GM20431 (cell line): ENCODE results near the gene NUP210.

ENCODE experiments used
- in situ Hi-C: fragments of 300-500 bp; cut with MseI, MboI; formaldehyde crosslinking; loops from one replicate; pipeline ENCODE4 v1.15.0; 2020; ENCODE audit warnings: low sequenced_read_pairs; ENCODE audit not compliant: unreplicated experiment

The NUP210 gene

DNA sequence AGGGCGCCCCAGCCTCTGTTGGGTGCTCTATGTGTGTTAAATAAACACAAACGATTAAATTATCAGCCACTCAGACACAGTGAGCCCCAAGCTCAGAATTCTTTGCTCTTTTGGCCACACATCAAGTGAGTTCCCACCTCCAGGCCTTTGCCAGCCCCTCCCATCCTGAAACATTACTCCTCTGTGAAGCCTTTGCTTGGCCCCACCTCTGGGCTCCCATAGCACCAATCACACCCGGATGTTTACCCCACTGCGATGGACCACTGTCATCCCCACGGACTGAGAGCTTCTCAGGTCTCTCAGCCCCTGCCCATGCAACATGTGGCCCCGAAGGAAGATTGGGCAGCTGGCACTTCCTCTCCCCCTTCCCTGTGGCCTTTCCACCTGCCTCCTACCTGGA is 85.1 kb downstream of the NUP210 start:
- in situ Hi-C loops, result no loop called here

DNA sequence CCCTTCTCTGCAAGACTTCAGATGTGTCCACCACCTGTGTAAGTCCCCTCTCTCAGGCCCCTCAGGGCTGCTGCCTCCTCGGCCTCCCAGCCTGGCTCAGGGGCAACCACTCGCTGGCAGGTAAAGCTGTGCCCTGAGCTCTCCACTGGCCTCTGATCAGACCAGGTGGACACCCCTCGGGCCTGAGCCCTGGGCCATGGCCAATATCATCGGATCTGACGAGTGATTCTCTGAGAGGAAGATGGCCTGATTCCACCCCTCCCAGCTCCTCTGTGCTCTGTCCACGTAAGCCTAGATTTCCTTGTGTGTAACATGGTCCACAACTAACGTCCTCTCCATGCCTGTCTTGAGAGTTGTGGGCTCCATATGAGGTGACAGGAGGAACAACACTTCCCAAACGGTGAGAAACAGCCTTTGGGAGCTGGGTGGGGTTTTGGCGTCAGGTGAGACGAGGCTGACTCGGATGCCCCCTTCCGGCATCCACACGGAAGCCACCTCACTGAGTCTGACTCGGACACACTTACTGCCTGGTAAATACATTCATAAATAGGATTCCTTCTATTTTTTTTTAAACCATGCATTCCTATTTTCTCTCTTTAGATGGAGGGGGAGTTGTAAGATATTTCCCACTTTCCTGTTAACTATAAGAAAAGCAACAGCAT is 86.8 kb downstream of the NUP210 start:
- in situ Hi-C loops, result no loop called here

DNA sequence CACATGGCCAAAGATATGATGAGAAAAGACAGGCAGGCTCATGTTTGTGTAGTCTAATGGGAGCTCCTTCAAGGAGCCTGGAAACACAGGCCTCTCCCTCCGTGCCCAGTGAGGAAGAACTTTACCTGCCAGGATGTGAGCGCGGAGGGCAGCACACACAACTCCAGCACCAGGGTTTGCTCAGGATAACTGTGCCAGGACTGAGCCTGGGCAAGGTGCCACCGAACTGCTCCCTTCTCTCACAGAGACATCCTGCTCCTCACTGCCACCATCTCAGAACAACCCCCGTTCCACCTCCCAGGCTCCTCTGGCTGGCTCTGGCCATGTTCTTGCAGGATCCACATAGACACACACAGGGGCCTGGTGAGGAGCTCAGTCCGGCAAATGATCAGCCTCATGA is 87.4 kb downstream of the NUP210 start:
- in situ Hi-C loops, result no loop called here

DNA sequence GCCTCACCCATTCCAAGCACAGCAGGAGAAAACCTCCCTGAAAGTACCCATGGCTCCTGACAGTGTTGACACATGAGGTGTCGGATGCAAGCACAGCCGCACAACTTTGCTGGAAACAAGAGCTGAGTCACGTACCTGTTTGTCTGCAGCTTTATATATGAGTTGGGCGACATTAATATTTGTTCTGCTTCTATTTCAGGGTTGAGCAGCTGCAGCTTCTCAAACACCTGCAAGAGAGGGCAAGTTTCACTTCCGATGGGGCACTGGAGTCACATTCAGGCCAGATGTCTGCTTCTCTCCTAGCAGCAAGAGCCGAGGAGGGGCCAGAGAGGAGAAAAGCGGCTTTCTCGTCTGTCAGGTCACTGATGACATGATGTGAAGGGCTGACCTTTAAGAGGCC is 88.0 kb downstream of the NUP210 start:
- in situ Hi-C loops, result no loop called here

DNA sequence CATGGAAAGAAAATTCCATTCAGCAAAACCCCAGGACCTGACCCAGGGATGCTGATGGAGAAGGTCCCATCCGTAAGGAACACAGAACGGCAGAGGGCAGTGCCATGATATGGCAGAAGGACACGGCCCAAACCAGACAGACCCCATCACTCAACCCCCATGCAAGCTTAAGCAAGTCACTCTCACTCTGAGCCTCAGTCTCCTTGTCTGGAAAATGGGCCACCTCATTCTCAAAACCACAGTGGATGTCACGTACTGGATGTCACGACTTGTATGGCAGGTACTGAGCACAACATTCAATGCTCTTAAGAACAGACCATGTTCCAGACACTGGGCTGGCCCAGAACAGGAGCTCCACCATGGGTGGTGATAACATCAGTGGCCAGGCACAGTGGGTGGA is 90.4 kb downstream of the NUP210 start:
- in situ Hi-C loops, result no loop called here

DNA sequence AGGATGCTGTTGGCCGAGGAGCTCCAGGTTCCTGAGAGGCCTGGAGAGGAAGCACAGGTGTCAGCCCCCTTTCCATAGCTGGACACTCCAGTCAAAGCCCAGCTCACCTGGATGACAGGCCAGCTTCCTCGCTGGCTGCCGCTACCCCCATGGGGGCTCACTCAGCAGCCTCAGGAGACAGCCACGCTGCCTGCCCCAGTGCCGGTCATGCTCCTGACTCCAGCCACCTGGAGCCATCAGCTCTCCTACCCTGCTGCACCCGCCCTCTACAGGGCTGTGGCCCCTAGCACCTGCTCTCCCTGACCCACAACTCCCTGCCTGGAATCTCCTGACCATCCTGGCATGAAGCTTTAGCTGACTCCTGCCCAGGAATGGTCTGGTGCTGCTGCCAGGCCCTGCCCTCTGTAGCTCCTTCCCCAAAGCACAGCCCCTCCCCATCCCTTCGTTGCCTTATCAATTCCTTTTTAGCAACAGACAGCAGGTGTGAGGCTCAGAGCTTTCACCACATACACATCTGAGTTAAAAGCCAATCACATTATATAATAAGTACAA is 94.2 kb downstream of the NUP210 start:
- in situ Hi-C loops, result no loop called here

DNA sequence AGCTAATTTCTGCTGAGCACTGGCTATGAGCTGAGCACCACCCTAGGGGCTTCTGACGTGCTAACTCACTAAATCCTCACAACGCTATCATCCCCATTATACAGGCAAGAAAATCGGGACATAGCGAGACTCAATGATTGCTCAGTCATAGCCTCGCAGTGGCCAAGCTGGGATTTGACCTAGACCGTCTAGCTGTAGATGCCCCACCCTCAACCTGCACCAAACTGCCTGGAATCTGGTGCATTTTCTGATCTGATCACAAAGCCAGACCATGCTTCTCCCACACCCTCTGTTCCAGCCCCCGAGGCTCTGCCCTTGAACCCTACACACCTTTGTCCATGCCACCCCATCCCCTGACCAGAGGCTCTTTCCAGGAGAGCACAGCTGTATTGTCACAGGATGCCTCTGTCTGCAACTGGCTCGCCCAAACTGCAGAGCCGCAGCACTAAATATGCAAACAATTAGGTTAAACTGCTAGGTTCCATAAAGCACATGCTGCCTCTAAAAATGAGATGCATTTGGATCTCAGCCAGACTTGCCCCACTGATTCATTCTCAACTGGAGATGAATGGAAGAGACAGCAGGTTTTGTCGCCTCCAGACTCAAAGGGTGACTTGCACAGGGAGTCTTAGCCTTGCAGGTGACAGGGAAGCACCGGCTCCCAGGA is 95.2 kb downstream of the NUP210 start:
- in situ Hi-C loops, result no loop called here

DNA sequence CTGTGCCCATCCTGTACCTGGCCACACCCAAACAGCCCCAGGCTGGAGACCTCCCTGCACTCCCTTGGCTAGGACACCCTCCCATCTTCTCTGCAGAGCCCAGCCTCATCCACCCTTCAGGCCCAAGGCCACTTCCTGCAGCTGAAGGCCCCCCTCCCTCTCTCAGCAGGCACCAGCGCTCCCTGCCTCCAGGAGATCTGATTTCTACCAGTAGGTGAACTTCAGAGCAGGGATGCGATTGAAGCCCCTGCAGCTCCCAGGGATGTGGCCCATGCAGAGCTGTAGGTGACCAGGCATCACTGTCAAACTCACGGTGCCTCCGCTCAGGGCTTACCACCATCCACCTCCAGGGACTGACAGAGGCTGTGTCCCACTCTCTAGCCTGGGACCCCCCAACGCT is 96.3 kb downstream of the NUP210 start:
- in situ Hi-C loops, result no loop called here

DNA sequence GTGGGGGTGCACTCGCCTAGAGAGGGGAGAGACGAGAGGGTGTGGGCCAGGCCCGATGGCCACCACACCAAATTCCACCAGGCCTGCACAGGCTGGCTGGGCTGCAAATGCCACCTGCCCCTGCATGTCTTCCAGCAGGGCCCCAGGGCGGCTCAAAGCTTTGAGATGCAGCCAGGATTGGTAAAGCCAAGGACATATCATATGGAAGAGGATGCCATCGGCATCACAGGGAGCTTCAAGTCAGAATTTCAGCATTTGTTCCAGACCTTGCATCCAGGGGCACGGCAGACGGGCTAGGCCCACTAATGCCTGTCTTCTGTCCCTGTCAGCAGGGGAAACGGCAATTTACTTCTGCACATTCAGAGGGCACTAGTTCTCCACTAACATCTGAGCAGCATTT is 97.8 kb downstream of the NUP210 start:
- in situ Hi-C loops, result no loop called here

DNA sequence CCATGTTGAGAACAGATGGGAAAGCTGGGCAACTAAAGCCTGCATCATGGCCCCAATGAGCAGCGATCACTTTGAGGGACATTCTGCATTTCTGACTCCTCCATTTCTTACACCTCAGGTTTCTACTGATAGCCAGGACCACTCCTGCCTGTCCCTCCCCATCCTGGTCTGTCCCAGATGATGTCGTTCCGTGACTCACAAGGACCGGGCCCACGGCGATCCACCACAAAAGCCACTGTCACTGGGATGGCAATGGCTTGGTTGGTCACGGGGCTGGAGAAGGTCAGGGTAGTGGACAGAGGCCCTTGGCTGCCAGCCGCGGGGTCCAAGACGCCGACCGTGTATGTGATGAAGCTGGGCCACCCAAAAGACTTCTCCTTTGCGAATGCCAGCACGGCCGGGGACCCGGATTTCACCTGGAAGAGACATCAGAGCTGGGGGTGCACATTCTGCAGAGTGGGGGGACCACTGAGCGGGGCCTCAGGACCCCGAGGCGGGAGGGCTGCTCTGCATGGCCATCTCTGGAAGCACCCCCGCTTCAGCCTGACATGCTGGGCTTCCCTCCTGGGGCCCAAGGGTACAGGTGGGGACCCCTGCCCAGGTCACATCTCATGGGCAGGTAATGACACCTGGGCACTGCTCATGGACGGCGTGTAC is 100.4 kb downstream of the NUP210 start:
- in situ Hi-C loops, result no loop called here

DNA sequence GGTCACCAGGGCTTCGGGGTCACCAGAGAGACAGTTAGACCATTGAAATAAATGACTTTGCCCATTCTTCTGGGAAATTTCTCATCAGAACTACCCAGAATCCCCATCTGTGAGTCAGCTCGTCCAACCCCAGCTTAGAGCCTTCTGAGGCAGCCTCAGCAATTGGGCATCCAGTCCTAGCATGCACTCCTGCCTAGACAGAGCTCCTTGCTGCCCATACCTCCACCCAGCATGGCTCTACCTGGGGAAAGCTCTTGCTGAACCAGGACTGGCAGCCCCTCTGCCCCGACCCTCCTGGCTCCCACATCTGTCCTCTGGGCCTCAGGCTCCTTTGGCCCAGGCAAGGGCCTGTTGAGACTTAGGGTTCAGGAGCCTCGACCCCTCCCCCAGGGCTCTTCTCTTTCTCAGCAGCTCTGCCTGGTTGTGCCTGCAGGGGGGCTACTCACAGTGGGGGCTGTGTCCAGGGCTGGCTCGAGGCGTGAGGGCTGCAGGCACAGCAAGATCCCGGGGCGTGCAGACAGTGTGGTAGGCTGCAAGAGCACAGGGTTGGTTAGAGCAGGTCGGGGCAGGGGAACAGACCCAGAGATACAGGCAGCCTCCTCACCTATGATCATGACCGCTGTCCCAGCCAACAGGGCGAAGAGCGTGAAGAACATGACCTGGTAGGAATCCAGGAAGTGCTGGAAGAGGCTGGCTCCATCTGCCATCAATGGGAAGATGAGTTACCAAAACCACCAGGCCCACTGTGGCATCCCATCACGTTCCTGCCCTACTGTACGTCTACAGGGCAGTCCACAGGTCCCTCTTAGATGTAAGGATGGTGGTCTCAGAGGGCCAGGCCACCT is 101.3 kb downstream of the NUP210 start:
- in situ Hi-C loops, result no loop called here

DNA sequence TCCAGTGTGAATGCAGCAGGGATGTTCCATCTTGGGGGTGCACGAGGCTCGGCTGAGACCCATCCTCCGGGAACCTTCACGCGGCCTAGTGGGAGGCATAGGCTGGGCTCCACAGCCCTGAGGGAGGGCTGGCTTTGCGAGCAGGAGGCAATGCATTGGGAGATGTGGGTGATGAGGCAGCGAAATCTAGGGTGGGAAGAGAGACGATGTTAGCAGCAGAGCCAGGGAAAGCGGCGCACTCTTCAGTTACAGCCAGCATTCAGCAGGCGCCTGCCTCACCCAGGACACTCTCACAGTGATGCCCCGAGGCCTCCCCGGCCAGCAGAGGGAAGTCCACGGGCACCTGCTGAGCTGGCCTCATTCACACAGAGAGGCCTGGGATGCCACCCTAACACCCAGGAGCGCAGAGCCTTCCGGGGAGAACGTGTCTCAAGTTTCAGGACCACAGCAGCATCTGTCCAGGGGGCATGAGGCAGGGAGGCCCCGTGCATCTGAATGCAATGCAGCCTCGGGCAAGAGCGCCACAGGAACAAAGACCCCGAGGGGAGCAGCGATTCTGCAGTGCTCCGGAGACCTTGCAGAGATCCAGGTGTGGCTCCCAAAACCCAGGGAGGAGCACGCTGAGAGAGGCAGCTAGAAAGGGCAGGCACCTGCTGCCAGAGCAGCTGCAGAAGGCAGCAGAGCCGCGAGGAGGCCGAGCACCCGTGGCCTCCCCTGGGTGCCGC is 102.4 kb downstream of the NUP210 start:
- in situ Hi-C loops, result no loop called here

DNA sequence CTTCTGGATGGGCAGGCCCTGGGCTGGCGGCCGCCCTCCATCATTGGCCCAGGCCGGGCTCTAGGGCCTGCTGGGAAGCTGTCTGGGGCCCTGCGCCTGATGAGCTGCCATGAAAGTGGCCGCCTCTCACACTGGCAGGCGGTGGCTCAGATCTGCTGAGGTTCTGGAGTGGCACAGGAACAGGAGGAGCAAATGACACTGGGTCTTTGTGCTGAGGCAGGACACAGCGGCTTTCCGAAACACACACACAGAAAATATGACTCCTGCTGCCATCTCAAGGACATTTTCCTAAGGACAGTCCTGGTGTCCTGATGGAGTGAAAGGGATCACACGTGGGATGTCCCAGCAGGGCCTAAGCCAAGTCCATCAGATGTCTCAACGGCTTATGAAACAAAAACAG is 103.5 kb downstream of the NUP210 start:
- in situ Hi-C loops, result no loop called here

DNA sequence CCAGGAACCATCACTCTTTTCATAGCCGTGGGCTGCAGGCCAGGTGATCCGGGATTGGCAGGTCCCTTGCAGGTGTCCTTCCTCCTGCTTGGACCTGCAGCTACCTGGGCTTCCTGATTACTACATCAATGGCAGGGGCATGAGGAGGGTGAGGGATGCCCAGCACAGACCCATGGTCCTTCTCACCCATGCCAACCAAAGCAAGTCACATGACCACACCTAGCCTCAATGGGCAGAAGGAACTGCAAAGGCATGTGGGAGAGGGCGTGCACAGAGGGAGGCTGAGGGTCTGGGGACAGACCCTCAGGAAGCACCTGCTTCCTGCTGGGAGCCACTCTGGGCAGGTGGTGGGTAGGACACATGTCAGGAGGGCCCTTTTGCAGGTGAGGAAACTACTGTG is 105.2 kb downstream of the NUP210 start:
- in situ Hi-C loops, result no loop called here

DNA sequence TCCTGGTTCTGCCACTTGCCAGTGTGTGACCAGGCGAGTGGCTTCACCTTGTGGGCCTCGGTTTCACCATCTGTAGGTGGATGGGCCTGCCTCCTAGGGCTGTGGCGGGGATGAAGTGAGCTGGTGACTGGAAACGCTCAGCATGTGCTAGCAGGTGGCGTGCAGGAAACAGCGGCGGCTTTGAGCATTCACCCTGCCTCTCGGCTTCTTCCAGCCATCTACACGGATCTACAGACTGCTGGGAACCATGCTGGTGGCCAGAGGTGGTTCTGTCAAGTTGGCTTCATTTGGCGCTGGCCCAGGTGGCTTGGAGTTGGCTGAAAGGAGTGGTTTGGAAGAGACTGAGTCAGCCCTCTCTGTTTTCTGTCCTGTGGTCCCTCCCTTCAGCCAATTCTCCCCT is 106.3 kb downstream of the NUP210 start:
- in situ Hi-C loops, result no loop called here

DNA sequence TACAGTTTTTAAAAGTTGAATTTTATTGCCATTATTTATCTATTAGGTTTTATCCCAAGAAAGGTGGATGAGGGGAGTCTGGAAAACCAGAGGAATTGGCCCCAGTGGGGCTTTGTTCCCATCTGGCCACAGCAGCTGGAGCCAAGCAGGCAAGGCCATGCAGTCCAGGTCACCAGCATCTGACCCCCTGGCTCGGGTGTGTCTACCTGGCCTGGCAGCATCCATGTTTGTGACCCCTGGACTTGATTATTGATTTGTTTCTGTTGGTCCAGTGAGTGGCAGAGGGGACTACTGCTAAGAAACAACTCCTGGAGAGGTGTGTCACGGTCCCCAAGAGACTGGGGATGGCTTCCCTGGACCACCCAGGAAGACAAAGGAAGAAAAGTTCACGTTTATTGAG is 111.1 kb downstream of the NUP210 start:
- in situ Hi-C loops, result no loop called here

DNA sequence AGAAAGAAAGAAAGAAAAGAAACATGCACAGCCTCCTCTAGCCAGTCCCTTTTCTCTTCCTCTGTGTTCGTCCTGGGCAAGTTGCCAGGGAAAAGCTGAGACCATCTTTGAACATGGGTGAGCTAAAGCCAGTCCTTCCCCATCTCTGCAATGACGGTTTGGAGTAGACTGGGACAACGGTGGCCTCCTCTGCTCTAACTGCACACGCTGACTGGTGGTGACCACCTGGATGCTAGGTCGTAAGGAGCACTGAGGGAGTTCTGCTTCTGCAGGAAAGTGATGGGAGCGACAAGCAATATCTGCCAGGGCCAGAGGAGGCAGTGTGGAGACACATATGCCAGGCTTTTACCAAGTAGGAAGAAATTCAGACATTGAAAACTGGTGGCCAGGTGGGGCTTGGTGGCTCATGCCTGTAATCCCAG is 111.7 kb downstream of the NUP210 start:
- in situ Hi-C loops, result no loop called here

DNA sequence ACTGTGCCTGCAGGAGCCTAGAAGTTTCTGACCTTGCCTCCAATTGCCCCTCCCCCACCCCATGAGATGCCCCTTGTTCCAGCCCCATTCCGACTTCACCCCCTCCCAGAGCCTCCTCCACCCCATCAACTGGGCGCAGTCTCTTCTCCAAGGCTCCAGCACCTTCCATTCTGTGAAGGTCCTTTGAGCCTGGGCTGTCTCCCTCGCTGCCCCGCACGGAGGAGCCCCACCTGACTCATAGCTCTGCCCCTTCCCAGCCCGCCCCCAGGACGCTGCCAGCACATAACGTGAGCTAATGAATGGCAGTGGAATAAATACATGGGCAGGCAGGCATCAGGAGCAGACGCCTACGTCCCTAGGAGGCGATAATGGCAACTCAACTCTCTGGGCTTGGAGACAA is 113.1 kb downstream of the NUP210 start:
- in situ Hi-C loops, result no loop called here

DNA sequence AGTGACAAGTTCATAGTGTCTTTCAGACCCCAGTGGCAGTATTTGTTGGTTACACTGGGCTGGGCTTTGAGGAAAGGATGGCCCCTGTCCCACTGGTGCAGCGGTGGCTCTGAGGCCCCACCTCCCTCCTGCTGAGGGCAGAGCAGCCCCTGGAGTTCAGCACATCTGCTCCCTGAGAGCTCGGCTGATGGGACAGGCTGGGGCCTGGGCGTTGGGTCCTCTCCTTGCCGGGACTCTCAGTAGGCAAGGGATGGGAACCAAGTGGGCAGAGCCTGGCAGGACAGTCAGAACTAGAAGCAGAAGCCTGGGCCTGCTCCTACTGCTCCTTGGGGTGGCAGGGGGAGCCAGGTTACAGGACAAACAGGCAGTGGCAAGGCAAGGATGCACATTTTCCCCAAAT is 114.5 kb downstream of the NUP210 start:
- in situ Hi-C loops, result no loop called here

DNA sequence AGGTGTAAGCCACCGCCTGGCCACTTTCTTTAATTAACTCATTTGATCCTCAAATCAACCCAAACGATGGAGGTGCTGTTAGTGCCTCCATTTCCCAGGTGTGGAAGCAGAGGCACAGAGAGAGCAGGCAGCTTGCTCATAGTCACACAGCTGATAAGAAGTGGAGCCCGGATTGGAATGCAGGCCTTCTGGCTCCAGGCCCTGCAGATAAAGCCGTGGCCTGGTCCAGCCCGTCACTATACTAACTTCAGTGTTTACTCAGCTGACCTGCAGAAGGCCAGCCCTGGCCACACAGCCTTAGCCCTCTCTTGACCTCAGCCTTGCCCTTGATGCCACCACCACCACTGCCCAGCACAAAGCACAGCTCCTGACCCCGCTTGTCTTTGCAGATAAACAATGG is 116.7 kb downstream of the NUP210 start:
- in situ Hi-C loops, result no loop called here
